ENCODE results near the gene AGBL4. TPM values are rescaled to one million over a fixed set of nuclear protein-coding genes. Genes with fewer than 3 reads are reported as not detected.

AGBL4 gene
- total and polyA plus RNA-seq, 2 of the 13 experiments (the other 11 are each of a cell fraction or from before 2014, with no cell fraction given), result not detected

GRCh38 chr1:48746906-48747305 lies 1276.8 kb downstream of the AGBL4 start:
- intact Hi-C loops (cut with micrococcal nuclease; ENCODE audit: unreplicated experiment) (no loop called here), in situ Hi-C loops (cut with HindIII; ENCODE audit: extremely low pct_ligation_motif_present, low pct_unique_long_range_greater_than_20kb) (no loop called here)
- no peak overlapping the region for H2AFZ ChIP-seq (ENCODE audit: low read length)
- peaks cover 22% of the 10 kb centered on the region for H3K4me1 ChIP-seq (ENCODE audit: insufficient read depth, low read length)
- no peak overlapping the region for H3K4me2 ChIP-seq (ENCODE audit: low read depth, low read length)
- no peaks in the 10 kb centered on the region for H3K36me3 ChIP-seq (replicated peaks in 1 of 2; ENCODE audit: control insufficient read depth in 1 of 2, insufficient read depth in 2 of 2, low read length in 2 of 2)
- no peaks in the 10 kb centered on the region for H3K27me3 ChIP-seq (ENCODE audit: control insufficient read depth in 1 of 2, insufficient read depth in 2 of 2, low read length in 2 of 2)
- CTCF ChIA-PET (ENCODE audit: low intra/inter-chr PET ratio, low total read pairs), result no interaction called here
- POLR2A ChIA-PET, result no interaction called here
- BruUV-seq (replicated peaks), result no TSS peak
- no peaks in the 10 kb centered on the region for H4K20me1 ChIP-seq (ENCODE audit: insufficient read depth, low read length)
- no peak for TF ChIP-seq RBFOX2 (IDR thresholded peaks at IDR 0.05; ENCODE audit: low read depth, low read length)
- TF ChIP-seq HNRNPLL (IDR thresholded peaks at IDR 0.05; ENCODE audit: low read depth, low read length, poor library complexity, severe bottlenecking), result no peak
- no peak for TF ChIP-seq ZMYM3 (CRISPR knock-in tag; IDR thresholded peaks at IDR 0.05)
- no peak for TF ChIP-seq ZBTB25 (CRISPR knock-in tag; IDR thresholded peaks at IDR 0.05)
- no peak for TF ChIP-seq EHMT2 (IDR thresholded peaks at IDR 0.05; ENCODE audit: borderline replicate concordance, low read depth, low read length)
- no peak for TF ChIP-seq ELK4 (CRISPR knock-in tag; IDR thresholded peaks at IDR 0.05; ENCODE audit: borderline replicate concordance)
- TF ChIP-seq ZNF563 (CRISPR knock-in tag; IDR thresholded peaks at IDR 0.05), result no peak
- TF ChIP-seq ZNF383 (CRISPR knock-in tag; IDR thresholded peaks at IDR 0.05; ENCODE audit: borderline replicate concordance), result no peak
- no peak for TF ChIP-seq HMG20B (CRISPR knock-in tag; conservative IDR thresholded peaks at IDR 0.05)
- no peak for TF ChIP-seq ZNF136 (CRISPR knock-in tag; IDR thresholded peaks at IDR 0.05; ENCODE audit: low read depth)
- TF ChIP-seq NR2F1 (CRISPR knock-in tag; IDR thresholded peaks at IDR 0.05), result no peak
- no peak for TF ChIP-seq ZSCAN20 (CRISPR knock-in tag; IDR thresholded peaks at IDR 0.05; ENCODE audit: borderline replicate concordance)
- no peak for TF ChIP-seq ZNF704 (CRISPR knock-in tag; IDR thresholded peaks at IDR 0.05; ENCODE audit: borderline replicate concordance)
- TF ChIP-seq GLMP (CRISPR knock-in tag; IDR thresholded peaks at IDR 0.05; ENCODE audit: borderline replicate concordance), result no peak
- TF ChIP-seq ZNF839 (CRISPR knock-in tag; IDR thresholded peaks at IDR 0.05; ENCODE audit: borderline replicate concordance), result no peak
- TF ChIP-seq SNRNP70 (IDR thresholded peaks at IDR 0.05; ENCODE audit: low read depth, low read length), result no peak
- no peak for TF ChIP-seq SUZ12 (IDR thresholded peaks at IDR 0.05; ENCODE audit: low read depth, low read length)
- no peak overlapping the region for H3K4me3 ChIP-seq (replicated peaks in 1 of 3; ENCODE audit: insufficient read depth in 1 of 3, low read depth in 2 of 3, low read length in 3 of 3)
- no peak for FAIRE-seq
- no peak for DNase-seq (ENCODE audit: low spot score)
- no peaks in the 10 kb centered on the region for H3K79me2 ChIP-seq (ENCODE audit: insufficient read depth, low read length)
- 80% methylated on average over 5 of the region's 5 CpGs for WGBS (ENCODE audit: low lambda C conversion rate)
- no peak overlapping the region for H3K27ac ChIP-seq (ENCODE audit: extremely low read length, insufficient read depth, low read length)
- H3K9ac ChIP-seq (ENCODE audit: insufficient read depth, low read depth, low read length), result no peak overlapping the region
- no peaks in the 10 kb centered on the region for H3K9me3 ChIP-seq (ENCODE audit: low read length)
- ATAC-seq, result no peak
